Panc1 (cell line): Measurements from ENCODE around the gene PCNT.

Experiments
- POLR2AphosphoS5 ChIP-seq: IDR thresholded peaks from 2 replicates; pipeline ENCODE4 v1.6.1; 2012; ENCODE audit warnings: mild to moderate bottlenecking, low read depth, low read length, moderate library complexity
- SIN3A ChIP-seq: IDR thresholded peaks from 2 replicates; pipeline ENCODE4 v1.6.1; 2012; ENCODE audit warnings: low read depth, mild to moderate bottlenecking, low read length, moderate library complexity, borderline replicate concordance; ENCODE audit not compliant: insufficient read depth
- TCF7L2 ChIP-seq: IDR thresholded peaks from 2 replicates; pipeline ENCODE4 v1.6.1; 2011; ENCODE audit warnings: mild to moderate bottlenecking, low read depth, low read length, inconsistent platforms
- TF ChIP-seq, protein P1 (sequence below): fragments of 450-650 bp; IDR thresholded peaks from 2 replicates; pipeline ENCODE4 v1.5.1; 2017; ENCODE audit warnings: mild to moderate bottlenecking
- TF ChIP-seq, protein P2 (sequence below), 2 experiments: IDR thresholded peaks; 2 replicates each; pipeline ENCODE4 v1.6.1; 2011 to 2012; ENCODE audit warnings: low read depth in 2 of 2, control low read depth in 1 of 2, low read length in 1 of 2, mild to moderate bottlenecking in 1 of 2, moderate library complexity in 1 of 2; ENCODE audit not compliant: insufficient read depth in 1 of 2

DNA sequence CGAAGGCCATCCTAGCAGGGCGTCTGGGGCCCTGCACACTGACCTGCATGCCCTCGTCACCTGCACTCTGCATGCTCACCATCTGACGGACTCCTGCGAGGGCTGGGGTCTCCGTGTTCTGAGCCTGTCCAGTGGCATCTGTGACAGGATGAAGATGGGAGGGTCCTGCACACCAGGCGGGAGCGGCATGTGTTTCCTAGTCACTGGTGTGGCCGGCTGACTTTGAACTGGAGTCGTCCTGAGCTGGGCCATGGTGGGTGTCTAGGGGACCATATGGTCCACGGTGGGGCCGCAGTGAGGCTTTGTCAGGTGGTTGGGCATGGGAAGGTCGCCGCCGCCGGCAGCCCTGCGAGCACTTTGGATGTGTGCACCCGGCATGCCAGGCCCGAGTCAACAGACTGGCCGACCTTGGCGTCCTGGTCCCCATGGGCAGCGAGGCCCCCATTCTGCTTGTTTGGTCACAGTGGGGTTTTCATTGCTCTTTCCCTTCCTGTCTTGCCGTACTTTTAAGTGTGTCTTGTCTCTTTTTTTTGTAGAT, 118.1 kb downstream of the PCNT start:
- TF ChIP-seq, protein P1, sequence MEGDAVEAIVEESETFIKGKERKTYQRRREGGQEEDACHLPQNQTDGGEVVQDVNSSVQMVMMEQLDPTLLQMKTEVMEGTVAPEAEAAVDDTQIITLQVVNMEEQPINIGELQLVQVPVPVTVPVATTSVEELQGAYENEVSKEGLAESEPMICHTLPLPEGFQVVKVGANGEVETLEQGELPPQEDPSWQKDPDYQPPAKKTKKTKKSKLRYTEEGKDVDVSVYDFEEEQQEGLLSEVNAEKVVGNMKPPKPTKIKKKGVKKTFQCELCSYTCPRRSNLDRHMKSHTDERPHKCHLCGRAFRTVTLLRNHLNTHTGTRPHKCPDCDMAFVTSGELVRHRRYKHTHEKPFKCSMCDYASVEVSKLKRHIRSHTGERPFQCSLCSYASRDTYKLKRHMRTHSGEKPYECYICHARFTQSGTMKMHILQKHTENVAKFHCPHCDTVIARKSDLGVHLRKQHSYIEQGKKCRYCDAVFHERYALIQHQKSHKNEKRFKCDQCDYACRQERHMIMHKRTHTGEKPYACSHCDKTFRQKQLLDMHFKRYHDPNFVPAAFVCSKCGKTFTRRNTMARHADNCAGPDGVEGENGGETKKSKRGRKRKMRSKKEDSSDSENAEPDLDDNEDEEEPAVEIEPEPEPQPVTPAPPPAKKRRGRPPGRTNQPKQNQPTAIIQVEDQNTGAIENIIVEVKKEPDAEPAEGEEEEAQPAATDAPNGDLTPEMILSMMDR = no peak
- TF ChIP-seq POLR2AphosphoS5 (no peak), SIN3A (no peak), TCF7L2 (no peak)
- TF ChIP-seq, protein P2, sequence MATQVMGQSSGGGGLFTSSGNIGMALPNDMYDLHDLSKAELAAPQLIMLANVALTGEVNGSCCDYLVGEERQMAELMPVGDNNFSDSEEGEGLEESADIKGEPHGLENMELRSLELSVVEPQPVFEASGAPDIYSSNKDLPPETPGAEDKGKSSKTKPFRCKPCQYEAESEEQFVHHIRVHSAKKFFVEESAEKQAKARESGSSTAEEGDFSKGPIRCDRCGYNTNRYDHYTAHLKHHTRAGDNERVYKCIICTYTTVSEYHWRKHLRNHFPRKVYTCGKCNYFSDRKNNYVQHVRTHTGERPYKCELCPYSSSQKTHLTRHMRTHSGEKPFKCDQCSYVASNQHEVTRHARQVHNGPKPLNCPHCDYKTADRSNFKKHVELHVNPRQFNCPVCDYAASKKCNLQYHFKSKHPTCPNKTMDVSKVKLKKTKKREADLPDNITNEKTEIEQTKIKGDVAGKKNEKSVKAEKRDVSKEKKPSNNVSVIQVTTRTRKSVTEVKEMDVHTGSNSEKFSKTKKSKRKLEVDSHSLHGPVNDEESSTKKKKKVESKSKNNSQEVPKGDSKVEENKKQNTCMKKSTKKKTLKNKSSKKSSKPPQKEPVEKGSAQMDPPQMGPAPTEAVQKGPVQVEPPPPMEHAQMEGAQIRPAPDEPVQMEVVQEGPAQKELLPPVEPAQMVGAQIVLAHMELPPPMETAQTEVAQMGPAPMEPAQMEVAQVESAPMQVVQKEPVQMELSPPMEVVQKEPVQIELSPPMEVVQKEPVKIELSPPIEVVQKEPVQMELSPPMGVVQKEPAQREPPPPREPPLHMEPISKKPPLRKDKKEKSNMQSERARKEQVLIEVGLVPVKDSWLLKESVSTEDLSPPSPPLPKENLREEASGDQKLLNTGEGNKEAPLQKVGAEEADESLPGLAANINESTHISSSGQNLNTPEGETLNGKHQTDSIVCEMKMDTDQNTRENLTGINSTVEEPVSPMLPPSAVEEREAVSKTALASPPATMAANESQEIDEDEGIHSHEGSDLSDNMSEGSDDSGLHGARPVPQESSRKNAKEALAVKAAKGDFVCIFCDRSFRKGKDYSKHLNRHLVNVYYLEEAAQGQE (IDR thresholded peaks at IDR 0.05; ENCODE audit: insufficient read depth in 1 of 2, low read depth in 2 of 2, low read length in 1 of 2) = no peak
